ENCODE measurements around the gene F2R. TPM values are rescaled to one million over a fixed set of nuclear protein-coding genes. Genes with fewer than 3 reads are reported as not detected.
"Not testable (repeated sequence)": the region's sequence is repeated elsewhere in the genome, so short reads cannot be mapped to it uniquely, and the experiment has no call there.

Gene F2R
- total and polyA plus RNA-seq, 10 of the 15 experiments (the other 5 are each of a cell fraction or from before 2014, with no cell fraction given), result 1.8 to 75.4 (median 8.0) TPM

- TF ChIP-seq BACH1 (IDR thresholded peaks at IDR 0.05; ENCODE audit: borderline replicate concordance), result no peak
- TF ChIP-seq NBN (IDR thresholded peaks at IDR 0.05), result no peak
- no peaks in the 10 kb centered on the region for H3K27me3 ChIP-seq (replicated peaks in 1 of 2; ENCODE audit: control insufficient read depth in 2 of 2, insufficient read depth in 2 of 2, low read length in 1 of 2)
- H4K20me1 ChIP-seq (ENCODE audit: control insufficient read depth, insufficient read depth), result no peaks in the 10 kb centered on the region
- H3K27ac ChIP-seq (ENCODE audit: control insufficient read depth, insufficient read depth), result no peak overlapping the region
- no peak overlapping the region for H3K4me2 ChIP-seq (ENCODE audit: control insufficient read depth, insufficient read depth)
- SMC1A ChIA-PET (ENCODE audit: uncharacterized antibody, unreplicated experiment), result interaction anchor here (0.7 to 1.0 kb wide), 2 partner anchors 24 to 257 kb away, joined by 3 read pairs; no protein-coding TSS in a partner anchor
- no peak for FAIRE-seq
- CTCF ChIA-PET, result no interaction called here
- RAD21 ChIA-PET (ENCODE audit: unreplicated experiment), result no interaction called here
- intact Hi-C loops (cut with micrococcal nuclease; ENCODE audit: unreplicated experiment), result no loop called here
- no peaks in the 10 kb centered on the region for H3K9me3 ChIP-seq (replicated peaks; ENCODE audit: control insufficient read depth, insufficient read depth, low read length)
- no peak for DNase-seq (ENCODE audit: low read depth, low spot score)
- no peak overlapping the region for H3K9ac ChIP-seq (ENCODE audit: control insufficient read depth, insufficient read depth, low read length)
- POLR2A ChIA-PET, result no interaction called here
- BruUV-seq (replicated peaks), result no TSS peak
- in situ Hi-C loops (cut with MboI), result no loop called here
- peaks cover 0 to 5% of the 10 kb centered on the region in 2 experiments; a peak in 1 of 4 replicates for H3K36me3 ChIP-seq (ENCODE audit: control insufficient read depth in 2 of 2, insufficient read depth in 2 of 2, low read length in 1 of 2)
- ATAC-seq, result no peak
- no peaks in the 10 kb centered on the region for H3K4me1 ChIP-seq (ENCODE audit: control insufficient read depth, insufficient read depth, low read length)
- WGBS (ENCODE audit: insufficient coverage, insufficient replicate concordance, low lambda C conversion rate, missing lambda C conversion rate), result 98% methylated on average over 3 of the region's 3 CpGs
- H3K4me3 ChIP-seq, result no peak overlapping the region
- H3K79me2 ChIP-seq (ENCODE audit: control insufficient read depth, insufficient read depth, low read length), result no peaks in the 10 kb centered on the region
- H2AFZ ChIP-seq (ENCODE audit: control insufficient read depth, low read depth, low read length), result no peak overlapping the region
These were observed 36.7 kb upstream of the F2R start for GRCh38 chr5:76679231-76679630.

GRCh38 chr5:76680826-76681225 lies 35.1 kb upstream of the F2R start:
- SMC1A ChIA-PET (ENCODE audit: uncharacterized antibody, unreplicated experiment), result interaction anchor here (0.8 kb wide), 1 partner anchor 14 kb away, joined by 3 read pairs; no protein-coding TSS in a partner anchor
- in situ Hi-C loops (cut with MboI); H3K79me2 ChIP-seq (ENCODE audit: control insufficient read depth, insufficient read depth, low read length); H3K4me2 ChIP-seq (ENCODE audit: control insufficient read depth, insufficient read depth); FAIRE-seq; H3K27ac ChIP-seq (ENCODE audit: control insufficient read depth, insufficient read depth); H3K4me1 ChIP-seq (ENCODE audit: control insufficient read depth, insufficient read depth, low read length); H2AFZ ChIP-seq (ENCODE audit: control insufficient read depth, low read depth, low read length); H3K9me3 ChIP-seq (replicated peaks; ENCODE audit: control insufficient read depth, insufficient read depth, low read length); H4K20me1 ChIP-seq (ENCODE audit: control insufficient read depth, insufficient read depth); H3K9ac ChIP-seq (ENCODE audit: control insufficient read depth, insufficient read depth, low read length); BruUV-seq (replicated peaks); H3K36me3 ChIP-seq (ENCODE audit: control insufficient read depth in 2 of 2, insufficient read depth in 2 of 2, low read length in 1 of 2); intact Hi-C loops (cut with micrococcal nuclease; ENCODE audit: unreplicated experiment); H3K4me3 ChIP-seq; ATAC-seq; DNase-seq (ENCODE audit: low read depth, low spot score); H3K27me3 ChIP-seq (replicated peaks in 1 of 2; ENCODE audit: control insufficient read depth in 2 of 2, insufficient read depth in 2 of 2, low read length in 1 of 2): not testable (repeated sequence)
- POLR2A ChIA-PET, result interaction anchor here (0.7 kb wide), 1 partner anchor 13 kb away, joined by 5 read pairs; no protein-coding TSS in a partner anchor
- CTCF ChIA-PET, result interaction anchor here (1.1 kb wide), 1 partner anchor 24 kb away, joined by 3 read pairs; no protein-coding TSS in a partner anchor
- RAD21 ChIA-PET (ENCODE audit: unreplicated experiment), result interaction anchor here (1.2 kb wide), 1 partner anchor 71 kb away, joined by 4 read pairs; no protein-coding TSS in a partner anchor
- 56% methylated on average over 3 of the region's 4 CpGs for WGBS (ENCODE audit: insufficient coverage, insufficient replicate concordance, low lambda C conversion rate, missing lambda C conversion rate)
